Brain microvascular endothelial cell (primary cell): ENCODE data around the gene SLC35F3.

Source experiments
- DNase-seq: peaks from one replicate; pipeline ENCODE4 v3.0.0-alpha.2; 2020
- H3K27ac ChIP-seq: fragments of 250-450 bp; sonication (Bioruptor Pico); 2 replicates; pipeline ENCODE4 v1.5.1; 2020; ENCODE audit warnings: mild to moderate bottlenecking, moderate library complexity
- H3K27me3 ChIP-seq: fragments of 250-450 bp; sonication (Bioruptor Pico); replicated peaks from 2 replicates; pipeline ENCODE4 v1.5.1; 2020; ENCODE audit warnings: mild to moderate bottlenecking
- H3K36me3 ChIP-seq: fragments of 250-450 bp; sonication (Bioruptor Pico); replicated peaks from 2 replicates; pipeline ENCODE4 v1.5.1; 2020; ENCODE audit warnings: mild to moderate bottlenecking
- H3K4me3 ChIP-seq: 2 replicates; pipeline ENCODE4 v1.5.1; 2011; ENCODE audit warnings: low read depth, mild to moderate bottlenecking, control low read depth, low read length, moderate library complexity
- CTCF ChIP-seq: IDR thresholded peaks from 2 replicates; pipeline ENCODE4 v1.5.1; 2011; ENCODE audit warnings: low read depth, mild to moderate bottlenecking, moderate library complexity, low read length, control low read depth, inconsistent platforms; ENCODE audit errors: missing control alignments
- in situ Hi-C: cut with HindIII; loops from 2 replicates; pipeline ENCODE4 v1.10.0; 2017; ENCODE audit warnings: low sequenced_read_pairs, low pct_ligation_motif_present

SLC35F3 gene

GRCh38 chr1:233867028-233867427 lies 37.4 kb upstream of the SLC35F3 start:
- Histone ChIP-seq H3K27me3 (no peaks in the 10 kb centered on the region), H3K4me3 (no peak overlapping the region), H3K36me3 (no peaks in the 10 kb centered on the region), H3K27ac (no peak overlapping the region)
- in situ Hi-C loops, result no loop called here
- no peak for TF ChIP-seq CTCF
- DNase-seq, result no peak

- H3K27me3 ChIP-seq, result no peaks in the 10 kb centered on the region
- DNase-seq, result no peak
- H3K27ac ChIP-seq, result no peak overlapping the region
- no peak for TF ChIP-seq CTCF
- H3K4me3 ChIP-seq, result no peak overlapping the region
- no peaks in the 10 kb centered on the region for H3K36me3 ChIP-seq
- in situ Hi-C loops, result no loop called here
Observed at GRCh38 chr1:233868461-233868860, 36.0 kb upstream of the SLC35F3 start.

GRCh38 chr1:233869680-233870079 lies 34.8 kb upstream of the SLC35F3 start:
- H3K4me3 ChIP-seq, result no peak overlapping the region

GRCh38 chr1:233873666-233874065 lies 30.8 kb upstream of the SLC35F3 start:
- Histone ChIP-seq H3K4me3 (no peak overlapping the region), H3K27ac (no peak overlapping the region), H3K27me3 (no peaks in the 10 kb centered on the region), H3K36me3 (no peaks in the 10 kb centered on the region)
- no peak for DNase-seq
- TF ChIP-seq CTCF, result no peak
- in situ Hi-C loops, result no loop called here

More at GRCh38 chr1:233869680-233870079, 34.8 kb upstream of the SLC35F3 start:
- TF ChIP-seq CTCF, result no peak
- in situ Hi-C loops, result no loop called here
- H3K36me3 ChIP-seq, result no peaks in the 10 kb centered on the region
- no peak overlapping the region for H3K27ac ChIP-seq
- no peaks in the 10 kb centered on the region for H3K27me3 ChIP-seq
- no peak for DNase-seq

GRCh38 chr1:233879841-233880240 lies 24.6 kb upstream of the SLC35F3 start:
- H3K27me3 ChIP-seq, result no peaks in the 10 kb centered on the region
- no peaks in the 10 kb centered on the region for H3K36me3 ChIP-seq
- H3K4me3 ChIP-seq, result no peak overlapping the region
- H3K27ac ChIP-seq, result no peak overlapping the region
- no peak for TF ChIP-seq CTCF
- DNase-seq, result no peak
- in situ Hi-C loops, result no loop called here

GRCh38 chr1:233883671-233884070 lies 20.8 kb upstream of the SLC35F3 start:
- in situ Hi-C loops, result no loop called here
- DNase-seq, result no peak
- Histone ChIP-seq H3K4me3 (no peak overlapping the region), H3K27me3 (no peaks in the 10 kb centered on the region), H3K36me3 (no peaks in the 10 kb centered on the region), H3K27ac (no peak overlapping the region)
- no peak for TF ChIP-seq CTCF
